SU-DHL-6 (cell line): ENCODE results near the gene LGR6.

ENCODE experiments used
- EZH2phosphoT487 ChIP-seq: fragments of 200-600 bp; sonication (generic), shearing (Covaris generic); conservative IDR thresholded peaks from 2 replicates; pipeline ENCODE4 v1.6.1; 2018; ENCODE audit warnings: mild to moderate bottlenecking, antibody characterized with exemption, low read length, moderate library complexity, mixed read lengths
- TF ChIP-seq, protein P1 (sequence below): fragments of 200-600 bp; sonication (generic); IDR thresholded peaks from one replicate; pipeline ENCODE4 v1.5.1; 2017; ENCODE audit warnings: antibody characterized with exemption, mild to moderate bottlenecking, low read length, moderate library complexity; ENCODE audit not compliant: insufficient read depth, poor library complexity, severe bottlenecking

DNA sequence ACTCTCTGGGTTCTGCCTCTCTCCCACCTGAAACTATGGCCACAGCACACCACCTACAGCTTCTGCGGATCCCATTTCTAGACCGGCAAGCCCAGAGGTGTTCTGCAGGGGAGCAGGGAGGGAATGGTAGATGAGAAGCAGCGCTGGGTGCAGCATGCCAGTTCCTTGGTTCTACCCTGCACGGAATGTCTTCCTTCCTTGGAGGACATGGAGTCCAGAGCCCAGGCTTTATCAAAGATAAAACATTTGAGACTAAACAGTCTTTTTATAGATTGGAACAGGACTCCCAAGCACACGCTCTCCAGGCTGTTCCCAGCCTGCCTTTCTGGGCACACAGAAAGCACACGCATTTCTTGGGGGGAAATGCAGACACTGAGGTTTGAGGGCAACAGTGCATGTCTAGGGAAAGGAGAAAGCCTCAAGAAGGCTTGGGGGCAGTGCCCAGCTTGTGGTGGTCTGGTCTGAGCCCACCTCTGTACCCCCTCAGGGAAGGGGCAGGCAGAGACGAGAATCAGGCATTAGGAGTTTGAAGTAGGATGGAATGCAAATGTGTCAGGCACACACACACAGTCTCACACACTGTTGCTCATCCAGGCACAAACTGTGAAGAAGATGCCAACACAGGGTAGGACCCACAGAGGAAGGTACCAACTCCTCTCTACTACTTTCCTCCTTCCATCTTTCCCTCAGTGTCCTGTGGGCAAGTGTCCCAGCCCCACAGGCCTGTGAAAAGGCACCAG is 29.7 kb downstream of the LGR6 start:
- TF ChIP-seq, protein P1, sequence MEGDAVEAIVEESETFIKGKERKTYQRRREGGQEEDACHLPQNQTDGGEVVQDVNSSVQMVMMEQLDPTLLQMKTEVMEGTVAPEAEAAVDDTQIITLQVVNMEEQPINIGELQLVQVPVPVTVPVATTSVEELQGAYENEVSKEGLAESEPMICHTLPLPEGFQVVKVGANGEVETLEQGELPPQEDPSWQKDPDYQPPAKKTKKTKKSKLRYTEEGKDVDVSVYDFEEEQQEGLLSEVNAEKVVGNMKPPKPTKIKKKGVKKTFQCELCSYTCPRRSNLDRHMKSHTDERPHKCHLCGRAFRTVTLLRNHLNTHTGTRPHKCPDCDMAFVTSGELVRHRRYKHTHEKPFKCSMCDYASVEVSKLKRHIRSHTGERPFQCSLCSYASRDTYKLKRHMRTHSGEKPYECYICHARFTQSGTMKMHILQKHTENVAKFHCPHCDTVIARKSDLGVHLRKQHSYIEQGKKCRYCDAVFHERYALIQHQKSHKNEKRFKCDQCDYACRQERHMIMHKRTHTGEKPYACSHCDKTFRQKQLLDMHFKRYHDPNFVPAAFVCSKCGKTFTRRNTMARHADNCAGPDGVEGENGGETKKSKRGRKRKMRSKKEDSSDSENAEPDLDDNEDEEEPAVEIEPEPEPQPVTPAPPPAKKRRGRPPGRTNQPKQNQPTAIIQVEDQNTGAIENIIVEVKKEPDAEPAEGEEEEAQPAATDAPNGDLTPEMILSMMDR = no peak
- TF ChIP-seq EZH2phosphoT487 = no peak
